DOHH2 (cell line): ENCODE measurements around the gene PLXNA1.

Source experiments
- CTCF ChIP-seq: fragments of 200-600 bp; sonication (generic); IDR thresholded peaks from one replicate; pipeline ENCODE4 v1.5.1; 2014; ENCODE audit warnings: antibody characterized with exemption, mild to moderate bottlenecking, low read depth, low read length; ENCODE audit not compliant: poor library complexity, severe bottlenecking
- EZH2phosphoT487 ChIP-seq: fragments of 200-600 bp; sonication (generic); IDR thresholded peaks from 2 replicates; pipeline ENCODE4 v1.6.1; 2017; ENCODE audit warnings: borderline replicate concordance, mild to moderate bottlenecking, antibody characterized with exemption, low read length, moderate library complexity, mixed read lengths

- TF ChIP-seq CTCF (no peak), EZH2phosphoT487 (no peak)
These were observed 20.2 kb downstream of the PLXNA1 start for GRCh38 chr3:127003175-127003555.
